ENCODE data around the gene GNLY.

The GNLY gene

GRCh38 chr2:85735691-85736090 is 41.5 kb downstream of the GNLY start:
- DNase-seq (ENCODE audit: extremely low read depth, low read depth): no peak
- H3K4me3 ChIP-seq (replicated peaks; ENCODE audit: low read depth, low read length): no peak overlapping the region
- no peak for TF ChIP-seq CTCF (IDR thresholded peaks at IDR 0.05; ENCODE audit: low read depth, low read length, missing control alignments)

GRCh38 chr2:85736456-85737355 is 42.5 kb downstream of the GNLY start:
- TF ChIP-seq CTCF (IDR thresholded peaks at IDR 0.05; ENCODE audit: low read depth, low read length, missing control alignments): no peak
- DNase-seq (ENCODE audit: extremely low read depth, low read depth): no peak

GRCh38 chr2:85737481-85737880 is 43.3 kb downstream of the GNLY start:
- no peak overlapping the region for H3K4me3 ChIP-seq (replicated peaks; ENCODE audit: low read depth, low read length)
- no peak for TF ChIP-seq CTCF (IDR thresholded peaks at IDR 0.05; ENCODE audit: low read depth, low read length, missing control alignments)
- DNase-seq (ENCODE audit: extremely low read depth, low read depth): peak; percentile 70

More at GRCh38 chr2:85736456-85737355, 42.5 kb downstream of the GNLY start:
- H3K4me3 ChIP-seq (replicated peaks; ENCODE audit: low read depth, low read length): no peak overlapping the region

- no peak for DNase-seq (ENCODE audit: extremely low read depth, low read depth)
- H3K4me3 ChIP-seq (replicated peaks; ENCODE audit: low read depth, low read length): no peak overlapping the region
- no peak for TF ChIP-seq CTCF (IDR thresholded peaks at IDR 0.05; ENCODE audit: low read depth, low read length, missing control alignments)
Measured at GRCh38 chr2:85737961-85738360, 43.8 kb downstream of the GNLY start.

- no peak for DNase-seq (ENCODE audit: extremely low read depth, low read depth)
- TF ChIP-seq CTCF (IDR thresholded peaks at IDR 0.05; ENCODE audit: low read depth, low read length, missing control alignments): no peak
- H3K4me3 ChIP-seq (replicated peaks; ENCODE audit: low read depth, low read length): no peak overlapping the region
Measured at GRCh38 chr2:85740193-85740592, 46.0 kb downstream of the GNLY start.

- no peak for DNase-seq (ENCODE audit: extremely low read depth, low read depth)
- TF ChIP-seq CTCF (IDR thresholded peaks at IDR 0.05; ENCODE audit: low read depth, low read length, missing control alignments): no peak
Measured at GRCh38 chr2:85741211-85741832, 47.2 kb downstream of the GNLY start.

More at GRCh38 chr2:85741211-85741832, 47.2 kb downstream of the GNLY start:
- no peak overlapping the region for H3K4me3 ChIP-seq (replicated peaks; ENCODE audit: low read depth, low read length)

Measured in HFF-Myc (cell line).